A549 (cell line): ENCODE measurements around the gene SELENOK. TPM values are rescaled to one million over a fixed set of nuclear protein-coding genes. Genes with fewer than 3 reads are reported as not detected.

Experiments
- ATAC-seq, 2 experiments: fragments of 200-7000 bp in 1 of 2; fragments of >200 bp in 1 of 2; cut with Nextera tagmentation in 1 of 2; cut with Tn5 transposase in 1 of 2; 3 replicates each; pipeline versions ENCODE4 v1.8.0 to v1.9.1; 2018 to 2020; ENCODE audit warnings: mild to moderate bottlenecking in 1 of 2, moderate library complexity in 1 of 2
- CTCF ChIA-PET: fragments of 300-600 bp; sonication (Branson Sonifier 250); formaldehyde crosslinking; extraction: SDS; loops from one replicate; lab custom pipeline; 2021; ENCODE audit warnings: antibody characterized with exemption, inconsistent platforms; lab: Yijun Ruan, JAX
- POLR2A ChIA-PET: fragments of 350-600 bp; formaldehyde crosslinking; extraction: SDS; loops from one replicate; lab custom pipeline; 2021; ENCODE audit warnings: antibody characterized with exemption, inconsistent platforms; lab: Yijun Ruan, JAX
- DNase-seq, 2 experiments: peaks; one replicate each; pipeline versions ENCODE4 v3.0.0 to v3.0.0-alpha.2; 2011 to 2016; ENCODE audit warnings: low read depth in 1 of 2, low spot score in 1 of 2
- FAIRE-seq: peaks from 2 replicates; lab custom pipeline; 2011; peaks lifted over from hg19 to GRCh38; lab: Jason Lieb, UNC
- H3K27ac ChIP-seq, 2 experiments: fragments of >200 bp; sonication (Bioruptor Twin); formaldehyde crosslinking; 3 replicates each; pipeline ENCODE4 v1.5.1; 2016 to 2017
- H3K4me1 ChIP-seq: fragments of >200 bp; sonication (Bioruptor Twin); formaldehyde crosslinking; 3 replicates; pipeline ENCODE4 v1.6.1; 2016
- H3K4me2 ChIP-seq: fragments of >200 bp; sonication (Bioruptor Twin); formaldehyde crosslinking; 3 replicates; pipeline ENCODE4 v1.6.1; 2016
- H3K4me3 ChIP-seq: fragments of >200 bp; sonication (Bioruptor Twin); formaldehyde crosslinking; 3 replicates; pipeline ENCODE4 v1.5.1; 2016
- H3K9me3 ChIP-seq: fragments of >200 bp; sonication (Bioruptor Twin); formaldehyde crosslinking; 3 replicates; pipeline ENCODE4 v1.6.1; 2016
- ATOH8 ChIP-seq: fragments of 250-450 bp; sonication (Bioruptor Pico); IDR thresholded peaks from 2 replicates; pipeline ENCODE4 v1.5.0; 2020; ENCODE audit warnings: low read depth, mild to moderate bottlenecking, moderate library complexity
- BHLHE40 ChIP-seq: IDR thresholded peaks from 2 replicates; pipeline ENCODE4 v1.6.1; 2012; ENCODE audit warnings: low read depth, low read length, inconsistent platforms
- CBX2 ChIP-seq: fragments of 200-600 bp; sonication (generic); IDR thresholded peaks from 2 replicates; pipeline ENCODE4 v1.6.1; 2016; ENCODE audit warnings: low read depth, mild to moderate bottlenecking, borderline replicate concordance
- CBX8 ChIP-seq: fragments of 200-600 bp; sonication (generic); IDR thresholded peaks from 2 replicates; pipeline ENCODE4 v1.6.1; 2016
- CHD2 ChIP-seq: fragments of 150-350 bp; IDR thresholded peaks from 2 replicates; pipeline ENCODE4 v1.6.1; 2014; ENCODE audit warnings: low read length; ENCODE audit not compliant: partially characterized antibody
- CHD4 ChIP-seq: fragments of 200-600 bp; sonication (generic); IDR thresholded peaks from 2 replicates; pipeline ENCODE4 v1.6.1; 2016; ENCODE audit warnings: antibody characterized with exemption, mild to moderate bottlenecking, borderline replicate concordance
- EHF ChIP-seq: fragments of 250-450 bp; sonication (Bioruptor Pico); IDR thresholded peaks from 2 replicates; pipeline ENCODE4 v1.5.0; 2020; ENCODE audit warnings: mild to moderate bottlenecking
- ELK1 ChIP-seq: fragments of 150-350 bp; IDR thresholded peaks from 2 replicates; pipeline ENCODE4 v1.6.1; 2014; ENCODE audit warnings: low read depth, mild to moderate bottlenecking, low read length
- ESRRA ChIP-seq: fragments of 150-350 bp; IDR thresholded peaks from 2 replicates; pipeline ENCODE4 v1.6.1; 2014; ENCODE audit warnings: mild to moderate bottlenecking, low read length, borderline replicate concordance
- FOSB ChIP-seq: fragments of 250-450 bp; sonication (Bioruptor Pico); IDR thresholded peaks from 2 replicates; pipeline ENCODE4 v1.5.0; 2020; ENCODE audit warnings: mild to moderate bottlenecking, moderate library complexity
- HEYL ChIP-seq: fragments of 250-450 bp; sonication (Bioruptor Pico); IDR thresholded peaks from 2 replicates; pipeline ENCODE4 v1.8.0; 2021; ENCODE audit warnings: mild to moderate bottlenecking, moderate library complexity
- HMGXB4 ChIP-seq: fragments of 250-450 bp; sonication (Bioruptor Pico); IDR thresholded peaks from 2 replicates; pipeline ENCODE4 v1.5.0; 2021; ENCODE audit warnings: mild to moderate bottlenecking, moderate library complexity, borderline replicate concordance
- HOXA7 ChIP-seq: fragments of 250-450 bp; sonication (Bioruptor Pico); IDR thresholded peaks from 2 replicates; pipeline ENCODE4 v1.5.0; 2020; ENCODE audit warnings: mild to moderate bottlenecking, moderate library complexity
- HOXB13 ChIP-seq: fragments of 250-450 bp; sonication (Bioruptor Pico); IDR thresholded peaks from 2 replicates; pipeline ENCODE4 v1.5.0; 2020; ENCODE audit warnings: low read depth, mild to moderate bottlenecking, moderate library complexity
- JUN ChIP-seq, 2 experiments: fragments of >200 bp; sonication (Bioruptor Twin); formaldehyde crosslinking; IDR thresholded peaks; 2 replicates in 1 of 2; 3 replicates in 1 of 2; pipeline ENCODE4 v1.6.1; 2016 to 2017
- KDM1A ChIP-seq: fragments of 200-600 bp; sonication (generic); IDR thresholded peaks from 2 replicates; pipeline ENCODE4 v1.6.1; 2016; ENCODE audit warnings: low read depth, mild to moderate bottlenecking
- KDM5A ChIP-seq: fragments of 200-600 bp; sonication (generic); IDR thresholded peaks from 2 replicates; pipeline ENCODE4 v1.6.1; 2016; ENCODE audit warnings: antibody characterized with exemption, mild to moderate bottlenecking
- NFE2L2 ChIP-seq: fragments of 150-350 bp; conservative IDR thresholded peaks from 2 replicates; pipeline ENCODE4 v1.6.1; 2014; ENCODE audit warnings: low read length
- NPAS2 ChIP-seq: fragments of 250-450 bp; sonication (Bioruptor Pico); IDR thresholded peaks from 2 replicates; pipeline ENCODE4 v1.8.0; 2022; ENCODE audit warnings: mild to moderate bottlenecking, moderate library complexity, borderline replicate concordance
- PBX3 ChIP-seq: IDR thresholded peaks from 2 replicates; pipeline ENCODE4 v1.6.1; 2012
- POLR2A ChIP-seq: IDR thresholded peaks from 2 replicates; pipeline ENCODE4 v1.6.1; 2012; ENCODE audit warnings: mild to moderate bottlenecking, low read length
- RAD21 ChIP-seq, 2 experiments: fragments of >200 bp in 1 of 2; sonication (Bioruptor Twin) in 1 of 2; formaldehyde crosslinking in 1 of 2; IDR thresholded peaks in 1 of 2; conservative IDR thresholded peaks in 1 of 2; 2 replicates in 1 of 2; 3 replicates in 1 of 2; pipeline ENCODE4 v1.6.1; 2012 to 2018; ENCODE audit warnings: inconsistent platforms in 1 of 2
- RARB ChIP-seq: fragments of 250-450 bp; sonication (Bioruptor Pico); IDR thresholded peaks from 2 replicates; pipeline ENCODE4 v1.8.0; 2021; ENCODE audit warnings: mild to moderate bottlenecking, moderate library complexity
- RCOR1 ChIP-seq: fragments of 150-350 bp; IDR thresholded peaks from 2 replicates; pipeline ENCODE4 v1.6.1; 2014; ENCODE audit warnings: antibody characterized with exemption, low read length, low read depth
- TFCP2L1 ChIP-seq: fragments of 250-450 bp; sonication (Bioruptor Pico); IDR thresholded peaks from 2 replicates; pipeline ENCODE4 v1.5.0; 2021; ENCODE audit warnings: mild to moderate bottlenecking
- TP53 ChIP-seq: fragments of 250-450 bp; sonication (Bioruptor Pico); IDR thresholded peaks from 2 replicates; pipeline ENCODE4 v1.5.0; 2021; ENCODE audit warnings: mild to moderate bottlenecking, moderate library complexity
- USF2 ChIP-seq: fragments of 450-650 bp; IDR thresholded peaks from 2 replicates; pipeline ENCODE4 v1.6.1; 2014; ENCODE audit warnings: antibody characterized with exemption
- ZFP36 ChIP-seq: fragments of 450-650 bp; IDR thresholded peaks from 2 replicates; pipeline ENCODE4 v1.6.1; 2014; ENCODE audit warnings: borderline replicate concordance; ENCODE audit not compliant: partially characterized antibody
- ZSCAN20 ChIP-seq: fragments of 250-450 bp; sonication (Bioruptor Pico); IDR thresholded peaks from 2 replicates; pipeline ENCODE4 v1.8.0; 2022; ENCODE audit warnings: mild to moderate bottlenecking, moderate library complexity
- WGBS: methylation state at CpG from one replicate; pipeline ENCODE4 v1.1.6; 2017; ENCODE audit errors: missing lambda C conversion rate; 5-methylcytosine and 5-hydroxymethylcytosine counted together
- polyA plus RNA-seq, 4 experiments: library from polyadenylated mRNA; depleted of rRNA in 3 of 4; stranded (reverse); fragments of >200 nt; fragmentation: RNase III in 1 of 4; extraction: RNeasy Plus Mini Kit Qiagen cat#74134 plus additional on column Dnase treatment in 1 of 4; gene quantifications; 2 replicates in 3 of 4; 3 replicates in 1 of 4; pipeline ENCODE4 v1.2.3, GENCODE V29; 2011 to 2017

The SELENOK gene
- polyA plus RNA-seq, 2 of the 4 experiments (the other 2 are of a cell fraction): 44.3 to 54.3 TPM

- Histone ChIP-seq H3K4me3 (no peak overlapping the region), H3K4me2 (no peak overlapping the region), H3K9me3 (no peaks in the 10 kb centered on the region), H3K27ac (no peak overlapping the region), H3K4me1 (no peaks in the 10 kb centered on the region)
- TF ChIP-seq HOXA7 (CRISPR knock-in tag) (no peak), JUN (IDR thresholded peaks at IDR 0.05) (no peak), RCOR1 (no peak), ESRRA (no peak), RARB (CRISPR knock-in tag) (no peak), ZSCAN20 (CRISPR knock-in tag) (no peak), KDM5A (no peak), POLR2A (no peak), BHLHE40 (no peak), EHF (CRISPR knock-in tag) (no peak), ELK1 (no peak), HMGXB4 (CRISPR knock-in tag) (no peak), KDM1A (no peak), CBX8 (no peak), RAD21 (conservative IDR thresholded peaks at IDR 0.05 in 1 of 2, IDR thresholded peaks at IDR 0.05 in 1 of 2) (no peak), HOXB13 (CRISPR knock-in tag) (no peak)
- FAIRE-seq (no peak), DNase-seq (no peak), ATAC-seq (no peak)
- WGBS: 50% methylated on average over 1 of the region's 1 CpG
- ChIA-PET CTCF (interaction anchor here (0.9 to 1.0 kb wide), 2 partner anchors 19 to 88 kb away, joined by 3 to 4 read pairs; no protein-coding TSS in a partner anchor), POLR2A (no interaction called here)
These were observed 28.5 kb downstream of the SELENOK start for GRCh38 chr3:53863145-53863544.

- POLR2A ChIA-PET: no interaction called here
- 89% methylated on average over 3 of the region's 3 CpGs for WGBS
- H3K4me3 ChIP-seq: no peak overlapping the region
- FAIRE-seq: no peak
- no peaks in the 10 kb centered on the region for H3K4me1 ChIP-seq
- no peaks in the 10 kb centered on the region for H3K9me3 ChIP-seq
- TF ChIP-seq USF2 (no peak), ZFP36 (no peak), JUN (IDR thresholded peaks at IDR 0.05) (no peak), HMGXB4 (CRISPR knock-in tag) (no peak), ATOH8 (CRISPR knock-in tag) (no peak), TP53 (CRISPR knock-in tag) (no peak), RARB (CRISPR knock-in tag) (no peak), NPAS2 (CRISPR knock-in tag) (no peak), HEYL (CRISPR knock-in tag) (no peak), CBX2 (no peak), NFE2L2 (no peak), CHD2 (no peak), RCOR1 (no peak), ZSCAN20 (CRISPR knock-in tag) (no peak), TFCP2L1 (CRISPR knock-in tag) (no peak), FOSB (CRISPR knock-in tag) (no peak), PBX3 (no peak), CHD4 (no peak)
- TF ChIP-seq, all 56 proteins: peak for 0
- Histone ChIP-seq H3K4me2 (no peak overlapping the region), H3K27ac (no peak overlapping the region)
- CTCF ChIA-PET: no interaction called here
- DNase-seq (no peak), ATAC-seq (no peak)
These were observed 29.4 kb downstream of the SELENOK start for GRCh38 chr3:53862241-53862640.
